Measurements from ENCODE around the gene FKBP14. TPM values are rescaled to one million over a fixed set of nuclear protein-coding genes. Genes with fewer than 3 reads are reported as not detected.

FKBP14 gene
- total RNA-seq, 1 experiment from 2014 or later = 73.1 TPM

Other genes with a start within 250 kb of the FKBP14 start
- gene WIPF3, start 220.2 kb downstream of the FKBP14 start, total RNA-seq (2014; rRNA removed; shearing (Covaris generic)) = not detected in 2 replicates
- 114 and 128 TPM in 2 replicates for gene SCRN1, start 36.9 kb downstream of the FKBP14 start, total RNA-seq (2014; rRNA removed; shearing (Covaris generic))
- gene PLEKHA8, start 1.7 kb upstream of the FKBP14 start, total RNA-seq (2014; rRNA removed; shearing (Covaris generic)) = 16.7 and 23.3 TPM in 2 replicates
- 4.8 and 5.9 TPM in 2 replicates for gene MTURN, start 108.3 kb upstream of the FKBP14 start, total RNA-seq (2014; rRNA removed; shearing (Covaris generic))

Measured in H4 (cell line).